Activated naive CD4-positive, alpha-beta T cell treated with anti-CD3 and anti-CD28 coated beads, Interleukin-2, amount 50 U/mL, for 24 hours (primary cell): Measurements from ENCODE around the gene AQR.
"Not testable (repeated sequence)": the region's sequence is repeated elsewhere in the genome, so short reads cannot be mapped to it uniquely, and the experiment has no call there.

Experiments used
- H3K27ac Mint-ChIP-seq: one replicate; pipeline ENCODE4 v1.8.0; 2021; ENCODE audit warnings: mild to moderate bottlenecking, mixed read lengths
- H3K27me3 Mint-ChIP-seq: one replicate; pipeline ENCODE4 v1.8.0; 2021; ENCODE audit warnings: mixed read lengths
- H3K36me3 Mint-ChIP-seq: one replicate; pipeline ENCODE4 v1.8.0; 2021; ENCODE audit warnings: mixed read lengths
- H3K4me1 Mint-ChIP-seq: one replicate; pipeline ENCODE4 v1.8.0; 2021; ENCODE audit warnings: mixed read lengths
- H3K4me3 Mint-ChIP-seq: one replicate; pipeline ENCODE4 v1.8.0; 2021; ENCODE audit warnings: mild to moderate bottlenecking, mixed read lengths
- H3K9me3 Mint-ChIP-seq: one replicate; pipeline ENCODE4 v1.8.0; 2021; ENCODE audit warnings: mixed read lengths

Gene AQR

DNA sequence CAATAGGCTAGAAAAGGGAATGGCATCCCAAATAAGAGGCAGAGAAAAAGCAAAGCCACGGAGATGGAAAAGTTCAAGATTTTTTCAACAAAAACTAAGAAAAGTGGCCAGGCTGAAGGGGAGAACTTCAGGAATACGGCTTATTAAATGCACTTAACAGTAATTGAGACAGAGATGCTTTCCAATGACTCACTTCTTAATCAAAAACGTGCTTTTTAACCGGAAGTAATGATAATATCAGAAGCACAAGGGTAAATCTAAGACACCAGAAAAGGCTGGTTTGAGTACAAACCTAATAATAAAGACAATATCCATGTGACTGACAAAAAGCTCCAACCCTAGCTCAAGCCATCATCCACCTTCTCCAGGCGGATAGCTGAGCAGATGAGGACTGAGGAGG, 149.4 kb downstream of the AQR start:
- no peaks in the 10 kb centered on the region for H3K36me3 Mint-ChIP-seq
- no peaks in the 10 kb centered on the region for H3K9me3 Mint-ChIP-seq
- no peak overlapping the region for H3K27ac Mint-ChIP-seq
- no peak overlapping the region for H3K4me3 Mint-ChIP-seq
- H3K4me1 Mint-ChIP-seq: no peaks in the 10 kb centered on the region
- peaks cover 33% of the 10 kb centered on the region for H3K27me3 Mint-ChIP-seq

DNA sequence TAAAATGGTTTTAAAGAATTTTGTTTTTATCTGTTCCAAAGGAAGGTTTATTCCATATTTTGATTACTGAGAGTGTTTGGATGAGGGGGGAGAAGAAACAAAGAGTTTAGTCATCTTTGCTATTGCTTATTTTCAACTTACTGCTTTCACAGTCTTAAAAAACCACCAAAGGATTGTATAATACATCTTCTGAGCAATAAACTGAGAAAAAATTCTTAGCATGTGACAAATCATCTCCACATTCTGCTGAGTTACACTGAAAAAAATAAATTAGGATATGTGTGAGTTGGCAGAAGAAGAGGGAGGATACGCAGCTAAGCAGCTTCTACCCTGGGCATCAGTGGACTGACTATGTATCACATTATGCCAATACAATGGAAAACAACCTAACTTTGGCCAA, 151.0 kb downstream of the AQR start:
- H3K27ac Mint-ChIP-seq: no peak overlapping the region

DNA sequence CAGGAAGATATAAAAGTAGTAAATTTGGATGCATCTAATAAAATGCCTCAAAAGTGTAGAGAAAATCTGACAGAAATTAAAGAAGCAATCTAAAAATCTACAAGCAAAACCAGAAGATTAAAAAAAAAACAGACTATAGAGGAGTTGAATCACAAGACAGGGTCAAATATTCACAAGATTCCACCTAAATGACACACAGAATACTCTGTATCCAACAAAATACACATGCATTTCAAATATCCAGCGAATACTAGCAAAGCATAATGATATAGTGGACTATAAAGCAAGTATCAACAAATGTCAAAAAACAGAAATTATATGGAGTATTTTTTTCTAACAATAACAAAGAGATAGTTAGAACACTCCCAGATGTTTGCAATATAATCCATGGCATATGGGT, 153.7 kb downstream of the AQR start:
- H3K4me1 Mint-ChIP-seq: no peaks in the 10 kb centered on the region
- no peak overlapping the region for H3K27ac Mint-ChIP-seq
- peaks cover 2% of the 10 kb centered on the region for H3K36me3 Mint-ChIP-seq
- H3K27me3 Mint-ChIP-seq: peaks cover 35% of the 10 kb centered on the region
- no peak overlapping the region for H3K4me3 Mint-ChIP-seq
- H3K9me3 Mint-ChIP-seq: no peaks in the 10 kb centered on the region

More for the DNA sequence above, 151.0 kb downstream of the AQR start:
- H3K27me3 Mint-ChIP-seq: peaks cover 35% of the 10 kb centered on the region
- H3K9me3 Mint-ChIP-seq: no peaks in the 10 kb centered on the region
- no peak overlapping the region for H3K4me3 Mint-ChIP-seq
- no peaks in the 10 kb centered on the region for H3K4me1 Mint-ChIP-seq
- peaks cover 2% of the 10 kb centered on the region for H3K36me3 Mint-ChIP-seq

DNA sequence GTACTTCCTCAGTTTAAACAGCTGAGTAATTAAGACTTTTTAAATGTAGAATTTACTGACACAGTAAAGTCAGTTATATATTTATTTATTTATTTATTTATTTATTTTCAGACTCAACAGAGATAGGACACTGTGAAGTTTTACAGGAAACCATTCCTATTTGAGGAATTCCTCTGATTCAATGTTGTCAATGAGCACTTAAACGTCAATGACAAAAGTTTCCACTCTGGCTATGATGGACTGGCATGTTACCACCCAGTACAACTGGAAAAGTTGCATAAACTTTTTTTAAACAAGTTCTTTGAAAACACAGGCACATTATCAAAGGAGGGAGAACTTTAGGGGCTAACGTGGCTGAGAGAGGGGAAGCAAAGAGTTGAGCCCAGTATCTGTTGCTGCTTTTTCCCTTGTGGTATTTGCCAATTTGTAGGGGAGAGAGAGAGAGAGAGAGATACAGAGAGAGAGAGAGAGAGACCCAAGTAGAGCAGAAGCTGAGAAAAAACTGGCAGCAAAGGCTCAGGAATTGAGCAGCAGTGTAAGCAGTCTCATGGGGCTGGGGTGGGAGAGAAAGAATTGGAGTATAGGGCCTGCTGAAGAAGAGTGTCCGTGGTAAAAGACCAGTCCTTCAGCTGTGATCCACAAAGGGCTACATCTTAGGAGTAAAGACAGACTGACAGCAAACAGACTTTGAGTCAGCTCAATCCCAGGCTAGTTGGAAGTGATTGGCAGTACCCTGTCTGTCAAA, 155.9 kb downstream of the AQR start:
- Mint-ChIP-seq H3K36me3 (peaks cover 2% of the 10 kb centered on the region), H3K4me1 (no peaks in the 10 kb centered on the region), H3K9me3 (no peaks in the 10 kb centered on the region), H3K4me3 (no peak overlapping the region), H3K27me3 (peaks cover 28% of the 10 kb centered on the region), H3K27ac (no peak overlapping the region)

DNA sequence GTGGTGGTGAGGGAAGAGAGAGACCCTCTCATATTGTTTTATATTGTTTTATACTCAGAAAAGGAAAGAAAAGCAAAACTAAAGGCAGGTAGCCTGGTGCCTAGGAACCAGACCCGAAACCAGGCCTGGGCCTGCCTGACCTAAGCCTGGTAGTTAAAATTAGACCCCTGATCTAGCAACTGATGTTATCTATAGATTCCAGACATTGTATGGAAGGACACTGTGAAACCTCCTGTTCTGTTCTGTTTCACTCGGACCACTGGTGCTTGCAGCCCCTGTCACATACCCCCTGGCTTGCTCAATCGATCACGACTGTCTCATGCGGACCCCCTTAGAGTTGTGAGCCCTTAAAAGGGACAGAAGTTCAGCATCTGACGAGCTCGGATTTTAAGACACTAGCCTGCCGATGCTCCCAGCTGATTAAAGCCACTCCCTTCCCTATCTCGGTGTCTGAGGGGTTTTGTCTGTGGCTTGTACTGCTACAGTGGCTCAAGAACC, 156.6 kb downstream of the AQR start:
- H3K9me3 Mint-ChIP-seq, H3K36me3 Mint-ChIP-seq, H3K4me3 Mint-ChIP-seq, H3K27ac Mint-ChIP-seq, H3K4me1 Mint-ChIP-seq: not testable (repeated sequence)
- peaks cover 30% of the 10 kb centered on the region for H3K27me3 Mint-ChIP-seq

DNA sequence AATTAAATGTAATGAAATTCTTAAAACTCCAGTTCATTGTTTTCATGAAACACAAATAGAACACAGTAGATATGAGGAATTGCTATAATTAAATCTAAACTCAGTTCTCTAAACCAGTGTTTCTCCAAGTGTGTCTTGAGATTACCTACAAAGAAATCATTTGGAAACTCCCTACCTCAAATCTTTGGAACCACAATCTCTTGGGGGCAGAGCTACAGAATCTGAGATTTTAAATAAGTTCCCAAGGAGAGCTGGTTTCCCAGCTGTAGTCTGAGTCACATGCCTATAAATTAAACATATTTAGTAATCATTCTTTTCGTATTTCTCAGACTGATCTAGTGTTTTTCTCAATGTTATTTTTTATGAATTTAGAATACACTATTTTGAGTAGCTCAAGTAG, 157.2 kb downstream of the AQR start:
- no peaks in the 10 kb centered on the region for H3K9me3 Mint-ChIP-seq
- no peak overlapping the region for H3K27ac Mint-ChIP-seq
- H3K27me3 Mint-ChIP-seq: peaks cover 28% of the 10 kb centered on the region
- peaks cover 2% of the 10 kb centered on the region for H3K36me3 Mint-ChIP-seq
- H3K4me1 Mint-ChIP-seq: no peaks in the 10 kb centered on the region
- H3K4me3 Mint-ChIP-seq: no peak overlapping the region

DNA sequence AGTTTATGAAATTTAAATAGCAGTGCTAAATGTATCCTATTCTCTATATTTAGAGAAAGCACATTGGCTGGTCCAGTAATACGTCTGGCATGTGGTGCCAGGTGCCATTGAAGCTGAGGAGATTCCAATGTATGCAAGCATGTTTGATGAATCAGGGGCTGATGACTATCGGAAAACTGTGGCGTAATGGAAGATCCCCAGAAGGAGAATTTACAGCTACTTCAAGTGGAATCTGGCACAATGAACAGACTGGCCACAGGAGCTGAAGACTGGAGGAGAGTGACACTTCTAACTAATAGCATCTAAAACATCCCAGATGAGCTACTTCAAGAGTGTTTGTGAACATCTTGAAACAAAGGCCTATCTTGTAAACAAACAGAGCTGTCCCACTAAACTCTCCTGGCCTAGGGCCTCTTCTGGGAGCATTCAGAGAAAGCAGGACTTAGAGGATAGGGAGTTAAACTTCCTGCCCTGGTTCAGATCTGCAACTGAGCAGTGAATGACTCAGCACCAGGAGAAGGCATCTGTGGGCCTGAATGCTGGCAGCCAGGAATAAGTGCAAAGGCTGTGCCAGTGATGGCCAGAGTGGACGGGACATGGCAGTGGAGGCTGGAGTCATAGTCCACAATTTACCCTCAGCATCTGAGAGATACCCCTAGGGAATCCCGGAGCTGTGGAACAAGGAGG, 159.0 kb downstream of the AQR start:
- Mint-ChIP-seq H3K27ac (no peak overlapping the region), H3K9me3 (no peaks in the 10 kb centered on the region), H3K4me1 (no peaks in the 10 kb centered on the region), H3K27me3 (peaks cover 29% of the 10 kb centered on the region), H3K36me3 (peaks cover 2% of the 10 kb centered on the region), H3K4me3 (no peak overlapping the region)

DNA sequence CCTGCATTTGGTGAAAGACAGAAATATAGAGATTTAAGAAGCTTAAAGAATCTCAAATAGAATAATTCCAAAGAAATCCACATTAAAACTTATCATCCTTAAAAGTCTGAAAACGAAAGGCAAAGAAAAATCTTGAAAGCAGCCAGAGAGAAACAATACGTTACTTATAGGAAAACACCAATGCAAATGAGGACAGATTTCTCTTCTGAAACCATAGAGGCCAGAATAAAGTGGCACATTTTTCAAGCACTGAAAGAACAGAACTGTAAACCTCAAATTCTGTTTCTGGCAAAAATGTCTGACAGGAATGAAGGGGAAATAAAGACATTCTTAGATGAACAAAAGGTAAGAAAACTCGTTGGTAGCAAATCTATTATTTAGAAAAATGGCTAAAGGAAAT, 160.4 kb downstream of the AQR start:
- no peak overlapping the region for H3K4me3 Mint-ChIP-seq
- H3K9me3 Mint-ChIP-seq: no peaks in the 10 kb centered on the region
- H3K27me3 Mint-ChIP-seq: peaks cover 30% of the 10 kb centered on the region
- no peaks in the 10 kb centered on the region for H3K36me3 Mint-ChIP-seq
- no peak overlapping the region for H3K27ac Mint-ChIP-seq
- no peaks in the 10 kb centered on the region for H3K4me1 Mint-ChIP-seq

DNA sequence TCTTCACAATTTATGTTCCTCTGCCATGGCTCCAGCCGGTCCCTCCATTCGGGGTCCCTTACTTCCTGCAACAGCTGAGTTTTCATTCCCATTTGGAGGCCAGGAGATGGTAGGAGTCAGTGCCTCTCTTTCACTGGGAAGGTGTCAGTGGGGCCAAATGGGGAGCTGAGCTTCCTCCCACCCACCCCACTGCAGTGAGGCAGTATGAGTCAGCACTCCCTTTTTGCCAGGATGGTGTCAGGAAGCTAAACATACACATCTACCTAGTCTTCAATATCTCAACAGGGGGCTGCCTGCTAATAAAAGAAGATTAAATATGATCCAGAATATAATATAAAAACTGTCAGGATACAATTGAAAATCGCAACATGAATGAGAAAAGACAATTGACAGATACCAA, 161.5 kb downstream of the AQR start:
- H3K4me1 Mint-ChIP-seq: no peaks in the 10 kb centered on the region
- H3K4me3 Mint-ChIP-seq: no peak overlapping the region
- no peaks in the 10 kb centered on the region for H3K36me3 Mint-ChIP-seq
- no peak overlapping the region for H3K27ac Mint-ChIP-seq
- peaks cover 34% of the 10 kb centered on the region for H3K27me3 Mint-ChIP-seq
- no peaks in the 10 kb centered on the region for H3K9me3 Mint-ChIP-seq

DNA sequence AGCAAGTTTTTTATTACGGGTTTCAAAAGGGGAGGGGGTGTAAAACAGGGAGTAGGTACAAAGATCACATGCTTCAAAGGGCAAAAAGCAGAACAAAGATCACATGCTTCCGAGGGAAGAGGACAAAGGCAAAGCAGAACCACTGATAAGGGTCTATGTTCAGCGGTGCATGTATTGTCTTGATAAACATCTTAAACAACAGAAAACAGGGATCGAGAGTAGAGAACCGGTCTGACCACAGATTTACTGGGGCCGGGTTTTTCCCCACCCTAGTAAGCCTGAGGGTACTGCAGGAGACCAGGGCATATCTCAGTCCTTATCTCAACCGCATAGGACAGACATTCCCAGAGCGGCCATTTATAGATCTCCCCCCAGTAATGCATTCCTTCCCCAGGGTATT, 162.3 kb downstream of the AQR start:
- not testable (repeated sequence) for H3K4me1 Mint-ChIP-seq, H3K36me3 Mint-ChIP-seq, H3K27ac Mint-ChIP-seq, H3K9me3 Mint-ChIP-seq, H3K4me3 Mint-ChIP-seq
- peaks cover 34% of the 10 kb centered on the region for H3K27me3 Mint-ChIP-seq

DNA sequence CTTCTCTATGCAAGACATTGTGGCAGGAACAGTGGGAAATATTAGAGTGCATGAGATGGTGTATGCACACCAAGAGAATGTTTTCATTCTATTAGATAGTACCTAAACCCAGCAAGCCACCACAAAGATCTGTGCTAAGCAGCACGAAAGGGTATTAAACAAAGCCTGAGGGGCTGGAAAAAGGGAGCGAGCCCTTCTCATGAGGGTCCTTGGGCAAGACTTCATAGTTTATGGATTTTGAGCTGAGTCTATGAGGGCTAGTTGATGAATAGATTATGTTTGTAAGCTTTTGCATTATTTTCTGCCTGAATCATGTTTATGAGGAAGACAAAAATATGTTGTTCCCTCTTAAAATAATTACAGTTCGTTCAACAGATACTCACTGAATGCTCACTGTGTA, 164.8 kb downstream of the AQR start:
- H3K36me3 Mint-ChIP-seq: no peaks in the 10 kb centered on the region
- no peaks in the 10 kb centered on the region for H3K9me3 Mint-ChIP-seq
- H3K4me3 Mint-ChIP-seq: no peak overlapping the region
- H3K27ac Mint-ChIP-seq: no peak overlapping the region
- H3K27me3 Mint-ChIP-seq: peaks cover 31% of the 10 kb centered on the region
- no peaks in the 10 kb centered on the region for H3K4me1 Mint-ChIP-seq

DNA sequence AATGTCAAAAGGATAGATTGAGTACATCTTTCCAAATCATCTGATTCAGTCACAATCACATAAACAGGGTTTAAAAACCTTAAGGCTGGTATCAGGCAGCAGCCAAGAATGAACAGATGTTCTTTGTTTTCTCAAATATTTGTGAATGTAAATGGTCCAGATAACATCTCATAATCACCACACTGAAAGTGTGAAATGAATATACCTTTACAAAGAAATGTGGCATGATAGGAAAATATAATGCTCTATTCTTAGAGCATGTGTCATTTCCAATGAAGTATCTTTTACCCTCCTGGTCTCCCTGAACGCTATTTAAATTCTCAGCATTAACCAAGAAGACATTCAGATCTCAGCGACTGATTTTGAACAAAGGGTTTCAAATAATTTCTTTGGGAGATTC, 165.4 kb downstream of the AQR start:
- Mint-ChIP-seq H3K36me3 (no peaks in the 10 kb centered on the region), H3K9me3 (no peaks in the 10 kb centered on the region), H3K4me1 (no peaks in the 10 kb centered on the region), H3K27me3 (peaks cover 31% of the 10 kb centered on the region), H3K27ac (no peak overlapping the region), H3K4me3 (no peak overlapping the region)

DNA sequence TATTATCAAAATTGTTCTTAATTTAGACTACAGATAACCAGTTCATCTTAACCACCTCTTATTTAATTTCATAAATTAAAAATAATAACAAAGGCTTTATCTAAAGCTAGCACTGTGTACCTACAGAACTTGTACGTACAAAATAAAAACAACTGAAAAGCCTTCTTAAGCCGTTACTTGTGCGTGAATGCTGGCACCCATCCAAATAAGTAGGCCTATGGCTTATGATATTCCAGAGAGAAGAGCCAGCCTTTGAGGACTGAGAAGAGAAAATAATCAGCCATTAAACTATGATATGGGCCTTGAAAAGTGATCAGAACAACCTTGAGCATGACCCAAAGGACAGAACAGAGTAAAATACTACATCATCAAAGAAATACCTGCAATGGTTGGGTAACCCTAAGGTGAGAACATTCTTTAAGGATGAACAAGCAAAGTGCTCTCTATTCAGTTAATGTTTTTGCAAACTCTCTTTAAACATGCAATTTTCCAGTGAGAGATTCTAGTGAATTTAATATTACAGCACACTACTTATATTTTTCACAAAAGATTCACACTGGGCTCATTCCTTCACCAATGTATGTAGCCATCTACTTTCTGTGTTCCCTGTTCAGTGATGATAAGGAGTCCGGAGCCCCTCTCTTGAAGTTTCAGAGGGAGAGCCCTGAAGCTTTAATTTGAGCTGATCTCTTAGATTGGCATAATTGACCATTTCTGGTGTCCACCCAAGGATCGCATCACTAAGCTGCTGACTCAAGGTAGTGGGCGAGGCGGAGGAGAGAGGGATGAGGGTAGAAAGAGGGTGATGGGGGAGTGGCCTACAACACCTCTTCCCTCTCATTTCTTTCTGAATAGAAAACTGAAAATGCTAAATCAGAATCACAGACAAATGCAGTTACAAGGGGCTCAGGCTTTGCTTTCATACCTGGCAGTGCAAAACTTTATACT, 166.5 kb downstream of the AQR start:
- Mint-ChIP-seq H3K27me3 (peaks cover 27% of the 10 kb centered on the region), H3K4me1 (no peaks in the 10 kb centered on the region), H3K9me3 (no peaks in the 10 kb centered on the region), H3K4me3 (no peak overlapping the region), H3K27ac (no peak overlapping the region), H3K36me3 (no peaks in the 10 kb centered on the region)

DNA sequence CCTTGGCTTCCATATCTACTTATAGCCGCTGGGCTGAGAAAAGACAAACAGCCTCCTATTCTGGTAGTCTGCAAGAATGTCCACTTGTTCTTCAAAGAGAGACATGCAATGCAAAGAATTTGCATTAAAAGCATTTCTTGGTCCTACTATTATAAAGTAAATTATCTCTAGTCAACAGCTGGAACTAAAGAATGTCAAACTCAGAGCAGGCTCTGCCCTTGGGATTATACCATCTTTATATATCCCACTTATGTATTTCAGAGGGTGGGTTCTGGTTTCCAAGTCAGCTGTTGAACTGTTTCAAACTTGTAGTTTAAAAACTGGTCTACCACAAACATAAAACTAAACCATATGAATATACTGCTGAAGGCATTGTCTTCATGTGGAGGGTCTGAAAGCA, 167.2 kb downstream of the AQR start:
- Mint-ChIP-seq H3K4me1 (no peaks in the 10 kb centered on the region), H3K9me3 (no peaks in the 10 kb centered on the region), H3K4me3 (no peak overlapping the region), H3K36me3 (no peaks in the 10 kb centered on the region), H3K27ac (no peak overlapping the region), H3K27me3 (peaks cover 29% of the 10 kb centered on the region)
